Gastrocnemius medialis (tissue), 4 donors: ENCODE data around the gene TNIK.

Source experiments
- CTCF ChIP-seq, 5 experiments: fragments of 450-650 bp in 3 of 5; fragments of 200-600 bp in 2 of 5; sonication (generic) in 2 of 5; IDR thresholded peaks in 4 of 5; conservative IDR thresholded peaks in 1 of 5; 1 replicate in 4 of 5; 2 replicates in 1 of 5; pipeline ENCODE4 v1.5.1; 2016 to 2019; ENCODE audit warnings: antibody characterized with exemption in 5 of 5, mild to moderate bottlenecking in 3 of 5, moderate library complexity in 3 of 5
- POLR2A ChIP-seq, 2 donors: fragments of 450-650 bp; IDR thresholded peaks; one replicate each; pipeline ENCODE4 v1.6.1; 2017; ENCODE audit warnings: antibody characterized with exemption in 2 of 2, mild to moderate bottlenecking in 2 of 2, moderate library complexity in 2 of 2

GRCh38 chr3:171260466-171260865, 199.7 kb downstream of the TNIK start:
- no peak for TF ChIP-seq CTCF (IDR thresholded peaks at IDR 0.05 in 4 of 5, conservative IDR thresholded peaks at IDR 0.05 in 1 of 5)
- no peak for TF ChIP-seq POLR2A (IDR thresholded peaks at IDR 0.05)
